K562 (cell line): Measurements from ENCODE around the gene DST. TPM values are rescaled to one million over a fixed set of nuclear protein-coding genes. Genes with fewer than 3 reads are reported as not detected.

ENCODE experiments used
- ATAC-seq: fragments of 200-7000 bp; cut with Tn5 transposase; 3 replicates; pipeline ENCODE4 v1.9.1; 2020; ENCODE audit warnings: moderate library complexity
- BruUV-seq: library from RNA; stranded (reverse); fragments of 400-500 nt; replicated peaks from 2 replicates; lab custom pipeline; 2021; lab: Mats Ljungman, UMichigan
- CTCF ChIA-PET: fragments of 300-600 bp; formaldehyde crosslinking; extraction: SDS; loops from one replicate; lab custom pipeline; 2021; ENCODE audit warnings: low intra/inter-chr PET ratio; lab: Yijun Ruan, JAX
- POLR2A ChIA-PET: fragments of 300-600, 350-650 bp; sonication (Branson Sonifier 250); formaldehyde crosslinking; extraction: SDS; loops from one replicate; lab custom pipeline; 2021; ENCODE audit warnings: antibody characterized with exemption, inconsistent platforms; lab: Yijun Ruan, JAX
- DNase-seq, 4 experiments: peaks; one replicate each; pipeline versions ENCODE4 v3.0.0 to v3.0.0-alpha.2; 2011 to 2018; ENCODE audit warnings: low spot score in 3 of 4, mixed read lengths in 3 of 4; ENCODE audit errors: extremely low read depth in 1 of 4
- FAIRE-seq: peaks from 2 replicates; lab custom pipeline; 2011; peaks lifted over from hg19 to GRCh38; lab: Jason Lieb, UNC
- H2AFZ ChIP-seq: 2 replicates; pipeline ENCODE4 v1.6.0; 2011; ENCODE audit warnings: low read depth, low read length, control low read depth, inconsistent platforms
- H3K27ac ChIP-seq: fragments of 200-600 bp; 3 replicates; pipeline ENCODE4 v1.8.0; 2011; ENCODE audit warnings: low read depth, mild to moderate bottlenecking, control low read depth, inconsistent platforms, low read length, moderate library complexity, mixed read lengths; ENCODE audit errors: extremely low read depth
- H3K27me3 ChIP-seq, 2 experiments: fragments of 300-600 bp in 1 of 2; 2 replicates in 1 of 2; 3 replicates in 1 of 2; pipeline versions ENCODE4 v1.6.0 to v1.8.0; 2011; ENCODE audit warnings: inconsistent platforms in 2 of 2, low read length in 2 of 2, mild to moderate bottlenecking in 1 of 2, mixed read lengths in 1 of 2, moderate library complexity in 1 of 2; ENCODE audit not compliant: control insufficient read depth in 2 of 2, insufficient read depth in 2 of 2
- H3K36me3 ChIP-seq: fragments of 300-600 bp; 3 replicates; pipeline ENCODE4 v1.8.0; 2011; ENCODE audit warnings: mild to moderate bottlenecking, low read length, inconsistent platforms; ENCODE audit not compliant: control insufficient read depth, insufficient read depth
- H3K4me1 ChIP-seq, 2 experiments: fragments of 200-600 bp in 1 of 2; replicated peaks in 1 of 2; 2 replicates in 1 of 2; 3 replicates in 1 of 2; pipeline versions ENCODE4 v1.5.1 to v1.8.0; 2011; ENCODE audit warnings: inconsistent platforms in 2 of 2, low read length in 2 of 2, mild to moderate bottlenecking in 1 of 2, mixed read lengths in 1 of 2, moderate library complexity in 1 of 2; ENCODE audit not compliant: control insufficient read depth in 2 of 2, insufficient read depth in 2 of 2
- H3K4me2 ChIP-seq: 2 replicates; pipeline ENCODE4 v1.6.1; 2011; ENCODE audit warnings: low read length, control low read depth, inconsistent platforms, mixed read lengths; ENCODE audit not compliant: insufficient read depth
- H3K4me3 ChIP-seq: fragments of 200-600 bp; sonication (generic), shearing (Covaris generic); 2 replicates; pipeline ENCODE4 v1.5.1; 2016; ENCODE audit warnings: control low read depth, inconsistent platforms
- H3K79me2 ChIP-seq: fragments of 200-600 bp; 3 replicates; pipeline ENCODE4 v1.8.0; 2011; ENCODE audit warnings: low read length, inconsistent platforms; ENCODE audit not compliant: control insufficient read depth, insufficient read depth
- H3K9ac ChIP-seq, 2 experiments: 2 replicates each; pipeline versions ENCODE4 v1.6.0 to v1.6.1; 2011; ENCODE audit warnings: low read depth in 2 of 2, low read length in 2 of 2, control low read depth in 1 of 2, inconsistent platforms in 1 of 2, mild to moderate bottlenecking in 1 of 2, mixed read lengths in 1 of 2; ENCODE audit not compliant: insufficient read depth in 1 of 2
- H3K9me1 ChIP-seq: one replicate; pipeline ENCODE4 v1.6.0; 2011; ENCODE audit warnings: inconsistent platforms, mild to moderate bottlenecking, low read length, moderate library complexity; ENCODE audit not compliant: control insufficient read depth, insufficient read depth
- H3K9me3 ChIP-seq: replicated peaks from 2 replicates; pipeline ENCODE4 v1.5.1; 2011; ENCODE audit warnings: low read depth, low read length, inconsistent platforms; ENCODE audit not compliant: control insufficient read depth, insufficient read depth
- H4K20me1 ChIP-seq: replicated peaks from 2 replicates; pipeline ENCODE4 v1.6.1; 2011; ENCODE audit warnings: low read length, inconsistent platforms, mixed read lengths; ENCODE audit not compliant: control insufficient read depth, insufficient read depth
- BRD9 ChIP-seq: fragments of 450-650 bp; IDR thresholded peaks from 2 replicates; pipeline ENCODE4 v1.6.1; 2018; ENCODE audit warnings: low read depth; ENCODE audit not compliant: partially characterized antibody
- CHCHD3 ChIP-seq: fragments of 250-450 bp; sonication (Bioruptor Pico); IDR thresholded peaks from 2 replicates; pipeline ENCODE4 v2.1.2; 2022; ENCODE audit warnings: mild to moderate bottlenecking
- CTCF ChIP-seq, 3 experiments: IDR thresholded peaks in 2 of 3; conservative IDR thresholded peaks in 1 of 3; 2 replicates each; pipeline ENCODE4 v1.5.1; 2011 to 2012; ENCODE audit warnings: low read length in 3 of 3, mild to moderate bottlenecking in 3 of 3, control low read depth in 2 of 3, improper control_type of control experiment in 1 of 3, inconsistent platforms in 1 of 3, low read depth in 1 of 3, mixed read lengths in 1 of 3, moderate library complexity in 1 of 3; ENCODE audit not compliant: insufficient read depth in 2 of 3
- DEAF1 ChIP-seq: fragments of 450-650 bp; formaldehyde crosslinking; IDR thresholded peaks from 2 replicates; pipeline ENCODE4 v1.4.0; 2020; ENCODE audit warnings: mild to moderate bottlenecking, moderate library complexity
- EWSR1 ChIP-seq: fragments of 450-650 bp; IDR thresholded peaks from 2 replicates; pipeline ENCODE4 v1.6.1; 2018; ENCODE audit warnings: borderline replicate concordance, mild to moderate bottlenecking, low read depth, moderate library complexity; ENCODE audit not compliant: partially characterized antibody
- GATAD2A ChIP-seq: fragments of 450-650 bp; IDR thresholded peaks from 2 replicates; pipeline ENCODE4 v1.6.1; 2017
- HCFC1 ChIP-seq: IDR thresholded peaks from 2 replicates; pipeline ENCODE4 v1.6.1; 2012; ENCODE audit warnings: low read depth, low read length, improper control_type of control experiment
- HIVEP1 ChIP-seq: fragments of 250-450 bp; sonication (Bioruptor Pico); IDR thresholded peaks from 2 replicates; pipeline ENCODE4 v1.4.0; 2020; ENCODE audit warnings: mild to moderate bottlenecking
- HMG20B ChIP-seq: fragments of 250-450 bp; sonication (Bioruptor Pico); IDR thresholded peaks from 2 replicates; pipeline ENCODE4 v1.5.0; 2021; ENCODE audit warnings: mild to moderate bottlenecking
- KHSRP ChIP-seq: fragments of 450-650 bp; IDR thresholded peaks from 2 replicates; pipeline ENCODE4 v1.6.1; 2017
- KLF1 ChIP-seq: fragments of 450-650 bp; IDR thresholded peaks from 2 replicates; pipeline ENCODE4 v1.6.1; 2016; ENCODE audit warnings: missing genetic modification characterization, missing compliant biosample characterization
- MBD1 ChIP-seq: fragments of 250-450 bp; sonication (Bioruptor Pico); IDR thresholded peaks from 2 replicates; pipeline ENCODE4 v1.8.0; 2022; ENCODE audit warnings: inconsistent platforms
- NUFIP1 ChIP-seq: fragments of 450-650 bp; IDR thresholded peaks from 2 replicates; pipeline ENCODE4 v1.6.1; 2018; ENCODE audit not compliant: partially characterized antibody
- PTRF ChIP-seq: fragments of 450-650 bp; IDR thresholded peaks from 2 replicates; pipeline ENCODE4 v1.6.1; 2016; ENCODE audit warnings: mild to moderate bottlenecking, missing genetic modification characterization, missing compliant biosample characterization
- SMARCA4 ChIP-seq: fragments of 450-650 bp; IDR thresholded peaks from 2 replicates; pipeline ENCODE4 v1.6.1; 2016
- YBX1 ChIP-seq: fragments of 450-650 bp; IDR thresholded peaks from 2 replicates; pipeline ENCODE4 v1.7.1; 2016; ENCODE audit warnings: mild to moderate bottlenecking
- ZBTB17 ChIP-seq: fragments of 450-650 bp; formaldehyde crosslinking; IDR thresholded peaks from 2 replicates; pipeline ENCODE4 v1.4.0; 2020; ENCODE audit warnings: mild to moderate bottlenecking
- ZNF282 ChIP-seq: sonication (generic); formaldehyde crosslinking; IDR thresholded peaks from 2 replicates; pipeline ENCODE4 v1.8.1; 2023; ENCODE audit warnings: missing genetic modification reagents
- WGBS: fragments of 100-300 bp; shearing (Covaris generic); methylation state at CpG from one replicate; pipeline ENCODE4 v1.1.6; 2016; ENCODE audit warnings: low coverage, mixed read lengths; ENCODE audit not compliant: insufficient coverage; ENCODE audit errors: missing lambda C conversion rate; 5-methylcytosine and 5-hydroxymethylcytosine counted together
- in situ Hi-C: fragments of 300-500 bp; cut with MboI; formaldehyde crosslinking; loops from 4 replicates; pipeline ENCODE4 v1.15.0; 2018; ENCODE audit warnings: inconsistent platforms, mixed read lengths
- intact Hi-C: fragments of 100-400 bp; cut with micrococcal nuclease; formaldehyde crosslinking; loops from 2 replicates; pipeline ENCODE4 v1.14.2; 2022
- polyA plus RNA-seq, 8 experiments: library from polyadenylated mRNA; depleted of rRNA in 4 of 8; stranded (reverse) in 5 of 8; unstranded in 3 of 8; fragments of >200 nt; fragmentation: Nextera tagmentation in 2 of 8; fragmentation: Illumina TruSeq in 1 of 8; extraction: Ambion mirVana in 2 of 8; extraction: Trizol in 1 of 8; gene quantifications; 2 replicates each; pipeline versions ENCODE4 v1.2.1 to v1.2.3, GENCODE V29; 2011 to 2014; ENCODE audit warnings: inconsistent platforms in 1 of 8, missing spikeins in 1 of 8
- total RNA-seq, 7 experiments: library from RNA; depleted of rRNA in 6 of 7; stranded (reverse); fragments of >200 nt in 6 of 7; fragmentation: Illumina TruSeq in 2 of 7; extraction: Trizol in 2 of 7; gene quantifications; 2 replicates each; pipeline versions ENCODE4 v1.2.1 to v1.2.3, GENCODE V29; 2011 to 2021; ENCODE audit warnings: low replicate concordance in 1 of 7
- TF ChIP-seq, protein P1 (sequence below): sonication (generic); formaldehyde crosslinking; IDR thresholded peaks from 2 replicates; pipeline ENCODE4 v1.8.1; 2023; ENCODE audit warnings: mild to moderate bottlenecking, missing genetic modification reagents

Gene DST
- total and polyA plus RNA-seq, 9 of the 15 experiments (the other 6 are each of a cell fraction or from before 2014, with no cell fraction given): 5.2 to 21.9 (median 13.3) TPM

GRCh38 chr6:56477241-56477640, 165.4 kb downstream of the DST start:
- Histone ChIP-seq H3K79me2 (no peaks in the 10 kb centered on the region), H3K4me1 (no peaks in the 10 kb centered on the region), H2AFZ (no peak overlapping the region), H4K20me1 (no peaks in the 10 kb centered on the region), H3K9me1 (no peaks in the 10 kb centered on the region), H3K27me3 (no peaks in the 10 kb centered on the region), H3K4me3 (no peak overlapping the region), H3K4me2 (no peak overlapping the region), H3K27ac (no peak overlapping the region), H3K9ac (no peak overlapping the region), H3K36me3 (no peaks in the 10 kb centered on the region), H3K9me3 (no peaks in the 10 kb centered on the region)
- no TSS peak for BruUV-seq
- ChIA-PET POLR2A (interaction anchor here (0.6 kb wide), 1 partner anchor 11 kb away, joined by 4 read pairs; no protein-coding TSS in a partner anchor), CTCF (no interaction called here)
- DNase-seq: no peak
- FAIRE-seq: no peak
- 66% methylated on average over 5 of the region's 5 CpGs for WGBS
- in situ Hi-C loops (no loop called here), intact Hi-C loops (no loop called here)
- ATAC-seq: no peak
- TF ChIP-seq KHSRP (no peak), PTRF (no peak), DEAF1 (CRISPR knock-in tag) (no peak), KLF1 (no peak), SMARCA4 (no peak), NUFIP1 (no peak), HMG20B (CRISPR knock-in tag) (no peak), EWSR1 (no peak), HIVEP1 (CRISPR knock-in tag) (no peak), CTCF (IDR thresholded peaks at IDR 0.05 in 2 of 3, conservative IDR thresholded peaks at IDR 0.05 in 1 of 3; ENCODE audit: insufficient read depth in 2 of 3, low read depth in 1 of 3, low read length in 3 of 3) (no peak), YBX1 (no peak), ZBTB17 (no peak), ZNF282 (CRISPR knock-in tag) (no peak), CHCHD3 (no peak), HCFC1 (no peak), BRD9 (no peak), GATAD2A (no peak), MBD1 (CRISPR knock-in tag) (no peak)
- TF ChIP-seq, protein P1, sequence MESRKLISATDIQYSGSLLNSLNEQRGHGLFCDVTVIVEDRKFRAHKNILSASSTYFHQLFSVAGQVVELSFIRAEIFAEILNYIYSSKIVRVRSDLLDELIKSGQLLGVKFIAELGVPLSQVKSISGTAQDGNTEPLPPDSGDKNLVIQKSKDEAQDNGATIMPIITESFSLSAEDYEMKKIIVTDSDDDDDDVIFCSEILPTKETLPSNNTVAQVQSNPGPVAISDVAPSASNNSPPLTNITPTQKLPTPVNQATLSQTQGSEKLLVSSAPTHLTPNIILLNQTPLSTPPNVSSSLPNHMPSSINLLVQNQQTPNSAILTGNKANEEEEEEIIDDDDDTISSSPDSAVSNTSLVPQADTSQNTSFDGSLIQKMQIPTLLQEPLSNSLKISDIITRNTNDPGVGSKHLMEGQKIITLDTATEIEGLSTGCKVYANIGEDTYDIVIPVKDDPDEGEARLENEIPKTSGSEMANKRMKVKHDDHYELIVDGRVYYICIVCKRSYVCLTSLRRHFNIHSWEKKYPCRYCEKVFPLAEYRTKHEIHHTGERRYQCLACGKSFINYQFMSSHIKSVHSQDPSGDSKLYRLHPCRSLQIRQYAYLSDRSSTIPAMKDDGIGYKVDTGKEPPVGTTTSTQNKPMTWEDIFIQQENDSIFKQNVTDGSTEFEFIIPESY (CRISPR knock-in tag): no peak
